Prostate gland (tissue), 2 donors: Measurements from ENCODE around the gene CFTR. TPM values are rescaled to one million over a fixed set of nuclear protein-coding genes. Genes with fewer than 3 reads are reported as not detected.
"Not testable (repeated sequence)": the region's sequence is repeated elsewhere in the genome, so short reads cannot be mapped to it uniquely, and the experiment has no call there.

ENCODE experiments used
- DNase-seq: peaks from one replicate; pipeline ENCODE4 v3.0.0-alpha.2; 2019; ENCODE audit warnings: low spot score
- H3K27ac ChIP-seq, 2 donors: fragments of 200-600 bp; sonication (generic); 2 replicates each; pipeline ENCODE4 v1.5.1; 2017 to 2019
- H3K27me3 ChIP-seq: fragments of 200-600 bp; sonication (generic); replicated peaks from 2 replicates; pipeline ENCODE4 v1.5.1; 2019; ENCODE audit not compliant: insufficient read depth
- H3K36me3 ChIP-seq, 2 donors: fragments of 200-600 bp; sonication (generic); 1 replicate in 1 of 2; 2 replicates in 1 of 2; pipeline versions ENCODE4 v1.5.1 to v1.8.1; 2017 to 2019
- H3K4me1 ChIP-seq: fragments of 200-600 bp; sonication (generic); replicated peaks from 2 replicates; pipeline ENCODE4 v1.5.1; 2019
- H3K4me3 ChIP-seq, 2 donors: fragments of 200-600 bp; sonication (generic); 2 replicates each; pipeline ENCODE4 v1.5.1; 2017 to 2019
- H3K9me3 ChIP-seq: fragments of 200-600 bp; sonication (generic); 2 replicates; pipeline ENCODE4 v1.5.1; 2017
- POLR2A ChIP-seq: fragments of 450-650 bp; IDR thresholded peaks from one replicate; pipeline ENCODE4 v1.6.1; 2016; ENCODE audit warnings: antibody characterized with exemption, mild to moderate bottlenecking
- POLR2AphosphoS5 ChIP-seq: sonication (generic); formaldehyde crosslinking; IDR thresholded peaks from one replicate; pipeline ENCODE4 v1.6.1; 2017; ENCODE audit warnings: antibody characterized with exemption
- WGBS: methylation state at CpG from one replicate; pipeline ENCODE4 v1.1.5; 2018; 5-methylcytosine and 5-hydroxymethylcytosine counted together
- intact Hi-C: fragments of 100-400 bp; cut with DNase I; formaldehyde crosslinking; loops from one replicate; pipeline ENCODE4 v1.14.2; 2022
- total RNA-seq, 2 donors: library from RNA; depleted of rRNA; stranded (reverse); fragments of >200 nt; gene quantifications; one replicate each; pipeline ENCODE4 v1.1.0, GENCODE V29; 2016
- TF ChIP-seq, protein P1 (sequence below), 4 experiments: fragments of 200-600 bp in 2 of 4; fragments of 450-650 bp in 2 of 4; sonication (generic) in 2 of 4; IDR thresholded peaks; 1 replicate in 3 of 4; 2 replicates in 1 of 4; pipeline ENCODE4 v1.5.1; 2016 to 2019; ENCODE audit warnings: antibody characterized with exemption in 4 of 4, mild to moderate bottlenecking in 2 of 4, moderate library complexity in 2 of 4

CFTR gene
- total RNA-seq, 2 donors from 2014 or later: 2.9 to 5.6 TPM

DNA sequence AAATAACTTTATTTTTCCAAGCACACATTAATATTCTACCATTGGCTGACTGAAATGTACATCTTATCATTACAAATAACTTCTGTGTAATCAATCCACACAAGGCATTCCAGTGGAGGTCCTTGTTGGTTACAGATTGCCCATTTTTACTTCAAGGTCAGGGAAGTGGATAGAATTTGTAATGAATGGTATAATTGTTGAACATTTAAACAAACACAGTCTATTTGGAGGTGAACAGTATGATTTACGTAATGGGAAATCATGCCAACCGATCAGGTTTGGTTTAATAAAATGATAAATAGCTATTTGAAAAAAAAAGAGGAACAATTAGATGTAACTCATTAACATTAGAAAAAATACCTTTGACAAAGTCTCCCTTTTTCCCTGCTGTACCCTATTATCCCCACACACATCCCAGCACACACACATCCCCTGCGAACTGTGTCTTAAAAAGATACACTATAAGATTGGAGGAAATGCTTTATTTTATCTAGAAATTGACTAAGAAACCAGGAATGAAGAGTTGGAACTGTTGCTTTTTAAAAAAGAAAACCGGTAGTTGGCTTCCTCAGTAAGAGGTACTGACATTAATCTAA is 33.5 kb upstream of the CFTR start:
- H3K9me3 ChIP-seq: no peaks in the 10 kb centered on the region
- no peak for DNase-seq
- no peak overlapping the region for H3K27ac ChIP-seq
- H3K4me3 ChIP-seq: no peak overlapping the region
- H3K36me3 ChIP-seq: no peaks in the 10 kb centered on the region
- 84% methylated on average over 4 of the region's 4 CpGs for WGBS
- intact Hi-C loops: loop anchor here (10.0 kb wide), 1 partner anchor 658 kb away; no protein-coding TSS in a partner anchor
- TF ChIP-seq, protein P1, sequence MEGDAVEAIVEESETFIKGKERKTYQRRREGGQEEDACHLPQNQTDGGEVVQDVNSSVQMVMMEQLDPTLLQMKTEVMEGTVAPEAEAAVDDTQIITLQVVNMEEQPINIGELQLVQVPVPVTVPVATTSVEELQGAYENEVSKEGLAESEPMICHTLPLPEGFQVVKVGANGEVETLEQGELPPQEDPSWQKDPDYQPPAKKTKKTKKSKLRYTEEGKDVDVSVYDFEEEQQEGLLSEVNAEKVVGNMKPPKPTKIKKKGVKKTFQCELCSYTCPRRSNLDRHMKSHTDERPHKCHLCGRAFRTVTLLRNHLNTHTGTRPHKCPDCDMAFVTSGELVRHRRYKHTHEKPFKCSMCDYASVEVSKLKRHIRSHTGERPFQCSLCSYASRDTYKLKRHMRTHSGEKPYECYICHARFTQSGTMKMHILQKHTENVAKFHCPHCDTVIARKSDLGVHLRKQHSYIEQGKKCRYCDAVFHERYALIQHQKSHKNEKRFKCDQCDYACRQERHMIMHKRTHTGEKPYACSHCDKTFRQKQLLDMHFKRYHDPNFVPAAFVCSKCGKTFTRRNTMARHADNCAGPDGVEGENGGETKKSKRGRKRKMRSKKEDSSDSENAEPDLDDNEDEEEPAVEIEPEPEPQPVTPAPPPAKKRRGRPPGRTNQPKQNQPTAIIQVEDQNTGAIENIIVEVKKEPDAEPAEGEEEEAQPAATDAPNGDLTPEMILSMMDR (IDR thresholded peaks at IDR 0.05): no peak
- TF ChIP-seq POLR2AphosphoS5: no peak
- no peaks in the 10 kb centered on the region for H3K4me1 ChIP-seq
- no peaks in the 10 kb centered on the region for H3K27me3 ChIP-seq

DNA sequence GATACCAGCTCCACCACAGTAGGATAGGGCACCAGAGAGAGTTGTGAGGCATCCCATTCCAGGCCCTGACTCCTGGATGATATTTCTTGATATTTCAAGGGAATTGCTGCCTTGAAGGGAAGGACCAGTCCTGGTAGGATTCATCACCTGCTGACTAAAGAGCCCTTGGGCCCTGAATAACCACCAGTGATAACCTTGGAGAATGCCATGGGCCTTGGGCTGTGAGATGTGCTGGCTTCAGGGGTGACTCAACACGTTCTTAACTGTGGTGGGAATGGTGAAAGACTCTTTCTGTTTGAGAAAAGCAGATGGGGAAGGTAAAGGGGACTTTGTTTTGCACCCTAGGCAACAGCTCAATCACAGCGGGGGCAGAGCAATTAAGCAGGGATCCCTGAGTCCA is 31.2 kb upstream of the CFTR start:
- no peak for DNase-seq
- no peak overlapping the region for H3K27ac ChIP-seq
- H3K4me3 ChIP-seq: no peak overlapping the region
- no peaks in the 10 kb centered on the region for H3K4me1 ChIP-seq
- intact Hi-C loops: loop anchor here (10.0 kb wide), 1 partner anchor 656 kb away; no protein-coding TSS in a partner anchor
- no peak for TF ChIP-seq POLR2A
- TF ChIP-seq, protein P1 (IDR thresholded peaks at IDR 0.05): no peak
- TF ChIP-seq POLR2AphosphoS5: no peak
- H3K9me3 ChIP-seq: no peaks in the 10 kb centered on the region
- H3K27me3 ChIP-seq: no peaks in the 10 kb centered on the region
- H3K36me3 ChIP-seq: no peaks in the 10 kb centered on the region
- WGBS: 83% methylated on average over 2 of the region's 2 CpGs

DNA sequence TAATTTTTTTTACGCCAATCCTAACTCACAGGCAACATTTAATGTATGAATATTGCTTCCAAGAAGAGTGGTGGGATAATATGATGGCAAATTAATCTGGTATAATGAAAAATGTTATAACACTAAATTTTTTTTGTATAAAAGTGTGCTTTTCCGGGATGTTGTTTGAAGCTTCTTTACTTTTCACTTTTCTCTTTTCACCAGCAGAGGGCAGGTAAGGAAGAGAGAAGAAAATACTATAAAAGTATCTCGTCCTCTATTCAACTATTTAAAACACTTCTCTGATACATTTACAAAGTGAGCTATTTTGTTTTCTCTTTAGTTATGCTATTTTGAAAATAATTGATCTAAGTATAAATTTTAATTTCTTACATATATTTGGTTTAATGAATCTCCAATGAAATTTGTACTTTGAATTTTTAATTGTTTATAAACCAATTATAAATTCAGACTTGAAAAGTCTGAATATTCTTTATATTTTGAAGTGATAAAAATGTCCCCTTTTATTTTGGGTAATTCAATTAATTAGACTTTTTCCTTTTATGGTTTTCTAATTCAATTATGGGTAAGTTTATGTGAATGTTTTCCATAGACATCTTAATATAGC is 20.7 kb upstream of the CFTR start:
- intact Hi-C loops: loop anchor here (5.0 to 10.0 kb wide), 2 partner anchors 216 to 258 kb away; no protein-coding TSS in a partner anchor
- no peak for DNase-seq
- WGBS: 32% methylated on average over 3 of the region's 3 CpGs
- H3K27ac ChIP-seq: no peak overlapping the region
- H3K36me3 ChIP-seq: no peaks in the 10 kb centered on the region
- H3K4me1 ChIP-seq: no peaks in the 10 kb centered on the region
- H3K4me3 ChIP-seq: no peak overlapping the region
- H3K9me3 ChIP-seq: no peaks in the 10 kb centered on the region
- H3K27me3 ChIP-seq: no peaks in the 10 kb centered on the region
- TF ChIP-seq, protein P1 (IDR thresholded peaks at IDR 0.05): peak; percentile 28 to 84 (median 72)
- TF ChIP-seq POLR2A (no peak), POLR2AphosphoS5 (no peak)

DNA sequence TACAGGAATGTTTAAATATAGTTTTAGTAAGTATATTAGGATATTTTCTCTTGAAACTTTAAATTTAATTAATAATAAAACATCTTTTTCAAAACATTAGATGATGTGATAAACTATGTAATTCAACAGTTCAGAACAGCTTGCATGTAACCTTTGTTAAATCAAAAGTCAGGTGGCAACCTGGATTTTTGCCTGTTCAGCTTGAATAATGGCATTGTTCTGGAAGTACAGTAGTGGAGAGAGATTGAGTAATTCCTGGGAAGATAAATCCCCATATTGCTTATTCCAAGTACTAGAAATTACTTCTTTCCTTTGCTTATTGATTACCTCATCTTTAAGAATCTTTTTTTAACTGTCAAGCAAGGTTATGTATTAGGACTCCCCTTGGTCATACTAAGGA is 20.1 kb upstream of the CFTR start:
- TF ChIP-seq POLR2A (no peak), POLR2AphosphoS5 (no peak)
- TF ChIP-seq, protein P1 (IDR thresholded peaks at IDR 0.05): no peak
- intact Hi-C loops: loop anchor here (5.0 to 10.0 kb wide), 2 partner anchors 215 to 258 kb away; no protein-coding TSS in a partner anchor

DNA sequence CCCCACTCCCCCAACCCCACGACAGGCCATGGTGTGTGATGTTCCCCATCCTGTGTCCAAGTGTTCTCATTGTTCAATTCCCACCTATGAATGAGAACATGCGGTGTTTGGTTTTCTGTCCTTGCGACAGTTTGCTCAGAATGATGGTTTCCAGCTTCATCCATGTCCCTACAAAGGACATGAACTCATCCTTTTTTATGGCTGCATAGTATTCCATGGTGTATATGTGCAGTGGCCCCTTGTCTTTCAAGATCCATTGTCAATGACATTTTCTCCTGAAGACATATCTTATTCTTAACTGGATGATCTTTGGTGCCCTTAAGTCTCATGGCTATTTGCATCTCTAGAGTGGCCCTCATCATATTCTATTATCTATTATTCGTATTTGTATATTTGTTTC is 19.0 kb upstream of the CFTR start:
- H3K4me3 ChIP-seq, intact Hi-C loops, H3K27ac ChIP-seq, H3K4me1 ChIP-seq, H3K9me3 ChIP-seq, H3K27me3 ChIP-seq, H3K36me3 ChIP-seq, DNase-seq: not testable (repeated sequence)
- WGBS: 97% methylated on average over 4 of the region's 4 CpGs

More for the DNA sequence above, 20.1 kb upstream of the CFTR start:
- no peaks in the 10 kb centered on the region for H3K36me3 ChIP-seq
- H3K27ac ChIP-seq: no peak overlapping the region
- DNase-seq: no peak
- H3K9me3 ChIP-seq: no peaks in the 10 kb centered on the region
- no peak overlapping the region for H3K4me3 ChIP-seq
- no peaks in the 10 kb centered on the region for H3K4me1 ChIP-seq
- no peaks in the 10 kb centered on the region for H3K27me3 ChIP-seq
